Stimulated activated memory B cell treated with anti-CD40 and anti-IgM and Interleukin-4, amounts not matched to agents 10 μg/mL and 1 μg/mL and 100 μg/mL, for 72 hours (primary cell): Measurements from ENCODE around the gene ZNF143.

ENCODE experiments used
- ATAC-seq: fragments of 150-1000 bp; cut with Tn5 transposase; 2 replicates; pipeline ENCODE4 v1.10.0; 2021
- H3K27ac Mint-ChIP-seq: one replicate; pipeline ENCODE4 v1.8.0; 2022; ENCODE audit warnings: mild to moderate bottlenecking, mixed read lengths
- H3K27me3 Mint-ChIP-seq: one replicate; pipeline ENCODE4 v1.8.0; 2022; ENCODE audit warnings: mixed read lengths
- H3K36me3 Mint-ChIP-seq: one replicate; pipeline ENCODE4 v1.8.0; 2022; ENCODE audit warnings: mixed read lengths
- H3K4me1 Mint-ChIP-seq: one replicate; pipeline ENCODE4 v1.8.0; 2022; ENCODE audit warnings: mixed read lengths
- H3K4me3 Mint-ChIP-seq: one replicate; pipeline ENCODE4 v1.8.0; 2022; ENCODE audit warnings: mild to moderate bottlenecking, moderate library complexity, mixed read lengths
- H3K9me3 Mint-ChIP-seq: one replicate; pipeline ENCODE4 v1.8.0; 2022; ENCODE audit warnings: mixed read lengths

ZNF143 gene

GRCh38 chr11:9562716-9563115 is 101.9 kb downstream of the ZNF143 start:
- no peak for ATAC-seq
- Mint-ChIP-seq H3K4me3 (no peak overlapping the region), H3K27ac (no peak overlapping the region), H3K4me1 (peaks cover 19% of the 10 kb centered on the region), H3K9me3 (peaks cover 11% of the 10 kb centered on the region), H3K27me3 (no peaks in the 10 kb centered on the region), H3K36me3 (peaks cover 24% of the 10 kb centered on the region)

- Mint-ChIP-seq H3K4me3 (no peak overlapping the region), H3K9me3 (peaks cover 11% of the 10 kb centered on the region), H3K27ac (no peak overlapping the region), H3K4me1 (peaks cover 23% of the 10 kb centered on the region), H3K36me3 (peaks cover 24% of the 10 kb centered on the region), H3K27me3 (no peaks in the 10 kb centered on the region)
- ATAC-seq = no peak
Observed at GRCh38 chr11:9563196-9563730, 102.5 kb downstream of the ZNF143 start.

DNA sequence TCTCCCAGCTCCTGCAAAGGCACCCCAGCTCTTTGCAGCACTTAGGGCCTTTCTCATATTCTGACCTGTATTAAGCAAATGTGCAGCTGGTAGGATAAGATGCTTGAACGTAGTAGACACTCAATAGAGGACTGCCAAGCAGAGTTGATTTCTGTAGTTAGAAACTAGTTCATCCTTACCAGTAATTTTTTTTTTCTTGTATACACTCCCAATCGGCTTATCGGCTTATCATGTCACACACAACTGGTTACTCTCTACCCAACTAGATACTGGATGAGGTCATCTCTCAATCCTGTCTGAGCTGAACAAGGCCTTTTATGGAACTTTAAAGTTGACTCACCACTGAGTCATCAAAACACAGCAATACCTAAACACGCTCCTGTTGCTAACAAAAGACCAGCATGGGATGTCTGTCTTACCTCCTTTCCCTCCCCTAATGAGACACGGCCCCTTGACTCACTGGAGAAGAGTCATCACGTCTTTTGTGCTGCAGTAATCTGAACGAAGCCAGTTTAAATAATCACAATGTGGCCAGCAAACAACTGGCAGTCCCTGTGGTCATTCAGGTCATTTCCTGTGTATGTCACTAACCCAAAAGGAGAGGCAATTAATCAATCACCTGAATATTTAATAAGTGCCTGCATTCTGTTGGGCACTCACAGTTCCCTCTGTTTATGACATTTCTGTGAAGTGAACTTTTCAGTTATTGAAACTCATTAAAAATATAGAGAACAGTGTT is 105.2 kb downstream of the ZNF143 start:
- H3K36me3 Mint-ChIP-seq = peaks cover 15% of the 10 kb centered on the region
- no peaks in the 10 kb centered on the region for H3K27me3 Mint-ChIP-seq
- peak; percentile 90 for ATAC-seq
- no peak overlapping the region for H3K4me3 Mint-ChIP-seq
- peaks cover 5% of the 10 kb centered on the region for H3K9me3 Mint-ChIP-seq
- H3K27ac Mint-ChIP-seq = peak overlapping the region; percentile 76
- peaks cover 50% of the 10 kb centered on the region for H3K4me1 Mint-ChIP-seq

- Mint-ChIP-seq H3K9me3 (peaks cover 2% of the 10 kb centered on the region), H3K4me1 (peaks cover 52% of the 10 kb centered on the region), H3K27ac (peak overlapping the region; percentile 76), H3K36me3 (peaks cover 10% of the 10 kb centered on the region), H3K4me3 (no peak overlapping the region), H3K27me3 (no peaks in the 10 kb centered on the region)
- ATAC-seq = no peak
Observed at GRCh38 chr11:9566561-9567063, 105.8 kb downstream of the ZNF143 start.

DNA sequence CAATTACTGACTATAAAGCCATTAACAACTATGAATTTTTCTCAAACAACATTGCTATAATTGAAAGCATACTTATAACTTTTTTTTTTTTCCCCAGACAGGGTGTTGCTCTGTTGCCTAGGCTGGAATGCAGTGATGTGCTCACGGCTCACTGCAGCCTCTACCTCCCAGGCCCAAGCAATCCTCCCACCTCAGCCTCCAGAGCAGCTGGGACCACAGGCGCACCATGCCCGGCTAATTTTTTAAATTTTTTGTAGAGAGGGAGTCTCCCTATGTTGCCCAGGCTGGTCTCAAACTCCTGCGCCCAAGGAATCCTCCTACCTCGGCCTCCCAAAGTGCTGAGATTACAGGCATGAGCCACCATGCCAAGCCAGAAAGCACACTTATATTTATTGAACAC is 106.6 kb downstream of the ZNF143 start:
- no peak for ATAC-seq
- Mint-ChIP-seq H3K9me3 (no peaks in the 10 kb centered on the region), H3K27ac (peak overlapping the region; percentile 81), H3K4me1 (peaks cover 59% of the 10 kb centered on the region), H3K27me3 (no peaks in the 10 kb centered on the region), H3K4me3 (no peak overlapping the region), H3K36me3 (peaks cover 2% of the 10 kb centered on the region)

- Mint-ChIP-seq H3K4me3 (no peak overlapping the region), H3K27me3 (no peaks in the 10 kb centered on the region), H3K9me3 (no peaks in the 10 kb centered on the region), H3K36me3 (no peaks in the 10 kb centered on the region), H3K27ac (peak overlapping the region; percentile 81), H3K4me1 (peaks cover 62% of the 10 kb centered on the region)
- no peak for ATAC-seq
Observed at GRCh38 chr11:9568161-9568853, 107.5 kb downstream of the ZNF143 start.

DNA sequence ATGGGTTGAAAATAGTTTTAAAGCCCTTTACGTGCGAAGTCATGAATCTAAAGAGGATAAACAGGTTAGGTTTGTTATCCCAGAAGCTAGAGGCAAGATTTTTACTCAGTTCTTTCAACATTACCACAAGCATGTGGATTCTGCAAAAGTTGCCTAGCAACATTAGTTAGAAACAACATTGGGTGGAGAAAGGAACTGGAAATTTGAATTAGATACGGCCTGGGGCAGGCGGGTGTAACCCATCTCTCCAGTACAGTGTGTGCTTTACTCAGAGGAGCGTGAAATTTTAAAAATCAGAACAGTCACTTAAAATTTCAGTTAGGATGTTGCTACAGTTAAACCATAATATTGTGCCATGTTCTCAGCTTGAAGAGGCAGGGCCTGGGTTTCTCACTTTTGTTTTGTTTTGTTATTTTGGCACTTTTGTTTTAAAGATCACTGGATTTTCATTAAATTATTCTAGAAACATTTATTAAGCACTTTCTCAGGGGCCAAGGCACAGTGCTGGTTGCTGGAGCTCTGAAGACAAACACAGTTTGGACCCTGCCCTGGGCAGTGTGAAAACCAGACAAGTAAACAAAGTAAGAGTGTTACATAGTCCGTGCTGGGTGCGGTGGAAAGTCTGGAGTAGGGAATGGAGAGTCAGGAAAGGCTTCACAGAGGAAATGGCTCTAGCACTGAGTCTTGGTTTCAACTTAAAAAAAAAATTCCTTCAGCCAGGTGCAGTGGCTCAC is 108.2 kb downstream of the ZNF143 start:
- Mint-ChIP-seq H3K27me3 (no peaks in the 10 kb centered on the region), H3K27ac (peak overlapping the region; percentile 81), H3K4me1 (peaks cover 62% of the 10 kb centered on the region)

GRCh38 chr11:9569588-9570164 is 108.9 kb downstream of the ZNF143 start:
- no peaks in the 10 kb centered on the region for H3K27me3 Mint-ChIP-seq
- no peak for ATAC-seq
- peaks cover 61% of the 10 kb centered on the region for H3K4me1 Mint-ChIP-seq
- H3K9me3 Mint-ChIP-seq = no peaks in the 10 kb centered on the region
- H3K36me3 Mint-ChIP-seq = peaks cover 2% of the 10 kb centered on the region
- peak overlapping the region; percentile 81 for H3K27ac Mint-ChIP-seq
- no peak overlapping the region for H3K4me3 Mint-ChIP-seq

More for the DNA sequence above, 108.2 kb downstream of the ZNF143 start:
- no peaks in the 10 kb centered on the region for H3K9me3 Mint-ChIP-seq
- no peak overlapping the region for H3K4me3 Mint-ChIP-seq
- no peaks in the 10 kb centered on the region for H3K36me3 Mint-ChIP-seq
- no peak for ATAC-seq

GRCh38 chr11:9570313-9571025 is 109.7 kb downstream of the ZNF143 start:
- peaks cover 61% of the 10 kb centered on the region for H3K4me1 Mint-ChIP-seq
- no peak for ATAC-seq
- peak overlapping the region; percentile 81 for H3K27ac Mint-ChIP-seq

GRCh38 chr11:9571071-9571762 is 110.4 kb downstream of the ZNF143 start:
- no peaks in the 10 kb centered on the region for H3K27me3 Mint-ChIP-seq
- H3K4me3 Mint-ChIP-seq = peak overlapping the region; percentile 92
- peaks cover 15% of the 10 kb centered on the region for H3K36me3 Mint-ChIP-seq
- H3K27ac Mint-ChIP-seq = peak overlapping the region; percentile 81
- no peaks in the 10 kb centered on the region for H3K9me3 Mint-ChIP-seq
- H3K4me1 Mint-ChIP-seq = peaks cover 59% of the 10 kb centered on the region
- no peak for ATAC-seq

More at GRCh38 chr11:9570313-9571025, 109.7 kb downstream of the ZNF143 start:
- Mint-ChIP-seq H3K4me3 (no peak overlapping the region), H3K27me3 (no peaks in the 10 kb centered on the region), H3K36me3 (peaks cover 10% of the 10 kb centered on the region), H3K9me3 (no peaks in the 10 kb centered on the region)

DNA sequence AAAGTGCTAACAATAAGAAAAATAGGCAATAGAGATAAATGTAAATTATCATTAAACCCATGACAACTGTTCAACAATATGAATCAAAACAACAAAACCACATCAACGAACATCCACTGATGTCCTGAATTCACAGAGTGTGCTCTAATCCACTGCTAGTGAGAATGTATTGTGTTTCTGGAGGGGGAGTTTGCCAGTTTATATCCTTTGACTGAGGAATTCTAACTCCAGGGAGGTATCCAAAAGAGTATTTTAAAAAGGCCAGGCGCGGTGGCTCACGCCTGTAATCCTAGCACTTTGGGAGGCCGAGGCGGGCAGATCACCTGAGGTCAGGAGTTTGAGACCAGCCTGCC is 110.9 kb downstream of the ZNF143 start:
- H3K27me3 Mint-ChIP-seq = no peaks in the 10 kb centered on the region
- H3K9me3 Mint-ChIP-seq = no peaks in the 10 kb centered on the region
- peaks cover 15% of the 10 kb centered on the region for H3K36me3 Mint-ChIP-seq
- peak overlapping the region; percentile 81 for H3K27ac Mint-ChIP-seq
- H3K4me3 Mint-ChIP-seq = peak overlapping the region; percentile 92
- peaks cover 58% of the 10 kb centered on the region for H3K4me1 Mint-ChIP-seq
- no peak for ATAC-seq

- Mint-ChIP-seq H3K27ac (peak within 1 kb of the TSS; percentile 91), H3K4me1 (peaks cover 66% of the 10 kb centered on the region), H3K36me3 (peaks cover 22% of the 10 kb centered on the region), H3K9me3 (no peaks in the 10 kb centered on the region), H3K4me3 (peak within 1 kb of the TSS; percentile 96), H3K27me3 (no peaks in the 10 kb centered on the region)
- ATAC-seq = peak; percentile 97
Observed at GRCh38 chr11:9573052-9573774, 112.4 kb downstream of the ZNF143 start, which contains the start of gene WEE1. Gene WEE1, plus strand, starts transcription at chr11:9573670. Its CDS starts 264 bp downstream, at chr11:9573934.
